Measurements from ENCODE around the gene ORAI3.

ORAI3 gene

GRCh38 chr16:30972872-30973271, 24.0 kb downstream of the ORAI3 start:
- no peak for DNase-seq

GRCh38 chr16:30974348-30974747, 25.5 kb downstream of the ORAI3 start:
- no peak for DNase-seq

- no peak for DNase-seq
These were observed 27.6 kb downstream of the ORAI3 start for GRCh38 chr16:30976486-30976885.

- DNase-seq = no peak
These were observed 28.6 kb downstream of the ORAI3 start for GRCh38 chr16:30977502-30977901.

GRCh38 chr16:30979170-30980022, 30.5 kb downstream of the ORAI3 start:
- DNase-seq = no peak

- no peak for DNase-seq
These were observed 31.1 kb downstream of the ORAI3 start for GRCh38 chr16:30980023-30980371.

GRCh38 chr16:30980434-30980833, 31.6 kb downstream of the ORAI3 start:
- DNase-seq = no peak

GRCh38 chr16:30980959-30981358, 32.1 kb downstream of the ORAI3 start:
- DNase-seq = no peak

GRCh38 chr16:30982548-30983288, 33.9 kb downstream of the ORAI3 start:
- DNase-seq = no peak

GRCh38 chr16:30983289-30983889, 34.5 kb downstream of the ORAI3 start:
- no peak for DNase-seq

GRCh38 chr16:30983898-30984610, 35.2 kb downstream of the ORAI3 start:
- DNase-seq = no peak

GRCh38 chr16:30984669-30985400, 36.0 kb downstream of the ORAI3 start, which contains the start of gene HSD3B7:
Gene HSD3B7 (plus strand): TSS chr16:30985207. CDS start chr16:30985659, 452 bp downstream.
- DNase-seq = peak; percentile 91

- peak; percentile 42 for DNase-seq
These were observed 36.7 kb downstream of the ORAI3 start for GRCh38 chr16:30985401-30986128.

- no peak for DNase-seq
These were observed 37.5 kb downstream of the ORAI3 start for GRCh38 chr16:30986129-30986991.

GRCh38 chr16:30987581-30988190, 38.8 kb downstream of the ORAI3 start:
- no peak for DNase-seq

- no peak for DNase-seq
These were observed 40.7 kb downstream of the ORAI3 start for GRCh38 chr16:30989469-30990047.

- DNase-seq = no peak
These were observed 41.2 kb downstream of the ORAI3 start for GRCh38 chr16:30990105-30990504.

GRCh38 chr16:30991052-30991451, 42.2 kb downstream of the ORAI3 start:
- DNase-seq = no peak

- DNase-seq = no peak
These were observed 43.5 kb downstream of the ORAI3 start for GRCh38 chr16:30992276-30992780.
